PFSK-1 (cell line): ENCODE results near the gene GUCY2D.

Experiments
- FOXP2 ChIP-seq: optimal IDR thresholded peaks from 2 replicates; pipeline ENCODE3; 2011; ENCODE audit warnings: borderline replicate concordance, control low read depth, inconsistent platforms; ENCODE audit not compliant: insufficient read depth; ENCODE audit errors: extremely low read length, extremely low read depth
- POLR2AphosphoS5 ChIP-seq: IDR thresholded peaks from 2 replicates; pipeline ENCODE4 v1.6.1; 2012; ENCODE audit warnings: low read depth, mild to moderate bottlenecking, control low read depth, low read length, moderate library complexity
- SIN3A ChIP-seq: IDR thresholded peaks from 2 replicates; pipeline ENCODE4 v1.6.1; 2012; ENCODE audit warnings: mild to moderate bottlenecking, low read length, moderate library complexity, borderline replicate concordance; ENCODE audit not compliant: insufficient read depth
- TAF1 ChIP-seq: IDR thresholded peaks from 2 replicates; pipeline ENCODE4 v1.6.1; 2012; ENCODE audit warnings: low read length, control low read depth, borderline replicate concordance; ENCODE audit not compliant: insufficient read depth
- TF ChIP-seq, protein P1 (sequence below), 2 experiments: IDR thresholded peaks; 2 replicates each; pipeline versions ENCODE4 v1.6.1 to v1.8.0; 2011 to 2012; ENCODE audit warnings: low read depth in 2 of 2, low read length in 2 of 2, control low read depth in 1 of 2, inconsistent platforms in 1 of 2, mild to moderate bottlenecking in 1 of 2, moderate library complexity in 1 of 2; ENCODE audit not compliant: insufficient read depth in 1 of 2

GUCY2D gene

DNA sequence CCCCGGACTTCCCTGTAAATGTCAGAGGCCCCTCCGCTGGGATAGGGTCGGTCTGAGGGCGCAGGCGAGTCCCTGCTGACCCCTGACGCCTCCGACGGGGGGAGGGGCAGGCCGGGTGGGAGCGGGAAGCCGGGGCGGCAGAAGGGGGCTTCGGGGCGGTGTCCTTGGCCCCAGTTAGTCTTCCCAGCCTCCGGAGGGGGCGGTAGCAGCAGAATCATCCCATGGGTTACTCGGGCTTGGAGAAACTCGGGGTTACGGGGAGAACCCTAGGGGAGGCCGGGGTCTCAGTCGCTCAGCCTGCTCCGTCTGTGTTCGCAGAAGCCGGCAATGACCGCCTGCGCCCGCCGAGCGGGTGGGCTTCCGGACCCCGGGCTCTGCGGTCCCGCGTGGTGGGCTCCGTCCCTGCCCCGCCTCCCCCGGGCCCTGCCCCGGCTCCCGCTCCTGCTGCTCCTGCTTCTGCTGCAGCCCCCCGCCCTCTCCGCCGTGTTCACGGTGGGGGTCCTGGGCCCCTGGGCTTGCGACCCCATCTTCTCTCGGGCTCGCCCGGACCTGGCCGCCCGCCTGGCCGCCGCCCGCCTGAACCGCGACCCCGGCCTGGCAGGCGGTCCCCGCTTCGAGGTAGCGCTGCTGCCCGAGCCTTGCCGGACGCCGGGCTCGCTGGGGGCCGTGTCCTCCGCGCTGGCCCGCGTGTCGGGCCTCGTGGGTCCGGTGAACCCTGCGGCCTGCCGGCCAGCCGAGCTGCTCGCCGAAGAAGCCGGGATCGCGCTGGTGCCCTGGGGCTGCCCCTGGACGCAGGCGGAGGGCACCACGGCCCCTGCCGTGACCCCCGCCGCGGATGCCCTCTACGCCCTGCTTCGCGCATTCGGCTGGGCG, 542 bp downstream of the GUCY2D start:
- TF ChIP-seq SIN3A (no peak), FOXP2 (no peak), POLR2AphosphoS5 (no peak), TAF1 (no peak)
- TF ChIP-seq, protein P1, sequence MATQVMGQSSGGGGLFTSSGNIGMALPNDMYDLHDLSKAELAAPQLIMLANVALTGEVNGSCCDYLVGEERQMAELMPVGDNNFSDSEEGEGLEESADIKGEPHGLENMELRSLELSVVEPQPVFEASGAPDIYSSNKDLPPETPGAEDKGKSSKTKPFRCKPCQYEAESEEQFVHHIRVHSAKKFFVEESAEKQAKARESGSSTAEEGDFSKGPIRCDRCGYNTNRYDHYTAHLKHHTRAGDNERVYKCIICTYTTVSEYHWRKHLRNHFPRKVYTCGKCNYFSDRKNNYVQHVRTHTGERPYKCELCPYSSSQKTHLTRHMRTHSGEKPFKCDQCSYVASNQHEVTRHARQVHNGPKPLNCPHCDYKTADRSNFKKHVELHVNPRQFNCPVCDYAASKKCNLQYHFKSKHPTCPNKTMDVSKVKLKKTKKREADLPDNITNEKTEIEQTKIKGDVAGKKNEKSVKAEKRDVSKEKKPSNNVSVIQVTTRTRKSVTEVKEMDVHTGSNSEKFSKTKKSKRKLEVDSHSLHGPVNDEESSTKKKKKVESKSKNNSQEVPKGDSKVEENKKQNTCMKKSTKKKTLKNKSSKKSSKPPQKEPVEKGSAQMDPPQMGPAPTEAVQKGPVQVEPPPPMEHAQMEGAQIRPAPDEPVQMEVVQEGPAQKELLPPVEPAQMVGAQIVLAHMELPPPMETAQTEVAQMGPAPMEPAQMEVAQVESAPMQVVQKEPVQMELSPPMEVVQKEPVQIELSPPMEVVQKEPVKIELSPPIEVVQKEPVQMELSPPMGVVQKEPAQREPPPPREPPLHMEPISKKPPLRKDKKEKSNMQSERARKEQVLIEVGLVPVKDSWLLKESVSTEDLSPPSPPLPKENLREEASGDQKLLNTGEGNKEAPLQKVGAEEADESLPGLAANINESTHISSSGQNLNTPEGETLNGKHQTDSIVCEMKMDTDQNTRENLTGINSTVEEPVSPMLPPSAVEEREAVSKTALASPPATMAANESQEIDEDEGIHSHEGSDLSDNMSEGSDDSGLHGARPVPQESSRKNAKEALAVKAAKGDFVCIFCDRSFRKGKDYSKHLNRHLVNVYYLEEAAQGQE (IDR thresholded peaks at IDR 0.05; ENCODE audit: insufficient read depth in 1 of 2, low read depth in 2 of 2, low read length in 2 of 2) = no peak

DNA sequence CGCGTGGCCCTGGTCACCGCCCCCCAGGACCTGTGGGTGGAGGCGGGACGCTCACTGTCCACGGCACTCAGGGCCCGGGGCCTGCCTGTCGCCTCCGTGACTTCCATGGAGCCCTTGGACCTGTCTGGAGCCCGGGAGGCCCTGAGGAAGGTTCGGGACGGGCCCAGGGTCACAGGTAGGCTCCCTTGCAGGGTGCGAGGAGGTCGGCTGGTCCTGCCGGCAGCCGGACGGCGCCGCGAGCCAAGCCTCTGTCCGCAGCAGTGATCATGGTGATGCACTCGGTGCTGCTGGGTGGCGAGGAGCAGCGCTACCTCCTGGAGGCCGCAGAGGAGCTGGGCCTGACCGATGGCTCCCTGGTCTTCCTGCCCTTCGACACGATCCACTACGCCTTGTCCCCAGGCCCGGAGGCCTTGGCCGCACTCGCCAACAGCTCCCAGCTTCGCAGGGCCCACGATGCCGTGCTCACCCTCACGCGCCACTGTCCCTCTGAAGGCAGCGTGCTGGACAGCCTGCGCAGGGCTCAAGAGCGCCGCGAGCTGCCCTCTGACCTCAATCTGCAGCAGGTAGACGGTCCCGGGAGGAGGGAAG, 1.3 kb downstream of the GUCY2D start:
- TF ChIP-seq POLR2AphosphoS5 (no peak), FOXP2 (no peak), SIN3A (no peak), TAF1 (no peak)
- TF ChIP-seq, protein P1 (IDR thresholded peaks at IDR 0.05; ENCODE audit: insufficient read depth in 1 of 2, low read depth in 2 of 2, low read length in 2 of 2) = no peak

DNA sequence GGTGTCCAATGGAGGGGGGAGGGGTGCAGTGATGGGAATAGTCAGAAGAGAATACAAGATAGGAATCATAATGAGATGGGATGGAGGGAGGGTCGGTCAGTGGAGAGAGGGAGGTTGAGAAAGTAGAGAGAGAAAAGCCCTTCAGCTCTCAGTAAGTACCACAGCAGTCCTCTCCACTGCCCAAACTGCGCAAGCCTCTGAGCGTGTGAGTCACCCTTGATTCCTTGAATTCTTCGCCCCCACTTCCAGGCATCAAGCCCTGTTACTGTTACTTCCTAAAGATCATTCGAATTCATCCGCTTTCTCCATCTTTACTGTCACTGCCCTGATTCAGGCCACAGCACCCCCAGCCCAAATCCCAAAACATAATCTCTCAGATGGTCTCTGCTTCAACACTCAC, 2.5 kb downstream of the GUCY2D start:
- TF ChIP-seq, protein P1 (IDR thresholded peaks at IDR 0.05; ENCODE audit: insufficient read depth in 1 of 2, low read depth in 2 of 2, low read length in 2 of 2) = no peak
- TF ChIP-seq SIN3A = no peak
- TF ChIP-seq POLR2AphosphoS5 = no peak
- no peak for TF ChIP-seq FOXP2
- no peak for TF ChIP-seq TAF1

DNA sequence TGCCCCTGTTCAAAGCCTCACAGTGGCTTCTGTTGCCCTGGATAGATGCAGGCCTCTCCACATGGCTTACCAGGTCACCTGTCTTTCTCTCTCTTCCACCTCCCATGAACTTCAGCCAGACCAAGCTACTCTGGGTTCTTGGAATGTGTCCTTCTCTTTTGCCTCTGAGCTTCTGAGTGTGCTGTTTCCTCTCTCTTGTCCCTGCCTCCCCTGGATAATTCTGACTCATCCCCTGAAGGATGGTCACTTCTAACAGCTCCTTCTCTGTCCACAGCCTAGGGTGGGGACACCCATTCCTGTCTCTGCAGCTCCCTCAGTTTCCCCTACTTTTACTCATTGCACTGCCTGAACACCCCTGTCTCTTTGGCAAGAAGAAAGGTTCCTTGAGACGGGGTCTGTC, 2.9 kb downstream of the GUCY2D start:
- TF ChIP-seq, protein P1 (IDR thresholded peaks at IDR 0.05; ENCODE audit: insufficient read depth in 1 of 2, low read depth in 2 of 2, low read length in 2 of 2) = no peak
- no peak for TF ChIP-seq SIN3A
- no peak for TF ChIP-seq FOXP2
- TF ChIP-seq POLR2AphosphoS5 = no peak
- TF ChIP-seq TAF1 = no peak
